Body of pancreas (tissue), 4 donors: ENCODE results near the gene TNP2. TPM values are rescaled to one million over a fixed set of nuclear protein-coding genes. Genes with fewer than 3 reads are reported as not detected.

Experiments
- ATAC-seq: fragments of 150-250 bp; one replicate; pipeline ENCODE4 v1.9.1; 2016
- DNase-seq, 4 donors: peaks; one replicate each; pipeline ENCODE4 v3.0.0-alpha.2; 2019
- H3K27ac ChIP-seq, 4 donors: fragments of 200-600 bp; sonication (generic); 1 replicate in 3 of 4; 2 replicates in 1 of 4; pipeline versions ENCODE4 v1.5.1 to v1.6.1; 2016 to 2019; ENCODE audit warnings: mild to moderate bottlenecking in 1 of 4, mixed read lengths in 1 of 4, moderate library complexity in 1 of 4
- H3K27me3 ChIP-seq, 2 donors: fragments of 200-600 bp; sonication (generic); one replicate each; pipeline ENCODE4 v1.6.0; 2016; ENCODE audit warnings: mild to moderate bottlenecking in 1 of 2
- H3K36me3 ChIP-seq, 2 donors: fragments of 200-600 bp; sonication (generic); replicated peaks in 1 of 2; 2 replicates each; pipeline ENCODE4 v1.5.1; 2016; ENCODE audit warnings: low read depth in 2 of 2; ENCODE audit not compliant: insufficient read depth in 1 of 2
- H3K4me1 ChIP-seq: fragments of 200-600 bp; sonication (generic); one replicate; pipeline ENCODE4 v1.6.0; 2016
- H3K4me3 ChIP-seq, 2 donors: fragments of 200-600 bp; sonication (generic); 1 replicate in 1 of 2; 2 replicates in 1 of 2; pipeline ENCODE4 v1.5.1; 2016 to 2019
- H3K9me3 ChIP-seq, 3 donors: fragments of 200-600 bp; sonication (generic); 1 replicate in 2 of 3; 2 replicates in 1 of 3; pipeline ENCODE4 v1.5.1; 2016
- POLR2A ChIP-seq, 3 donors: fragments of 450-650 bp; IDR thresholded peaks; one replicate each; pipeline ENCODE4 v1.6.1; 2016; ENCODE audit warnings: antibody characterized with exemption in 3 of 3, mild to moderate bottlenecking in 2 of 3
- WGBS, 2 donors: methylation state at CpG; one replicate each; pipeline ENCODE4 v1.1.5; 2017; 5-methylcytosine and 5-hydroxymethylcytosine counted together
- intact Hi-C: fragments of 100-400 bp; cut with DNase I; formaldehyde crosslinking; loops from one replicate; pipeline ENCODE4 v1.15.1; 2023
- total RNA-seq, 2 donors: library from RNA; depleted of rRNA; stranded (reverse); fragments of >200 nt; gene quantifications; one replicate each; pipeline ENCODE4 v1.1.0, GENCODE V29; 2016
- TF ChIP-seq, protein P1 (sequence below), 7 experiments: fragments of 450-650 bp in 4 of 7; fragments of 200-600 bp in 3 of 7; sonication (generic) in 3 of 7; IDR thresholded peaks; one replicate each; pipeline ENCODE4 v1.5.1; 2016 to 2019; ENCODE audit warnings: antibody characterized with exemption in 7 of 7

The TNP2 gene
- total RNA-seq, 2 donors from 2014 or later = not detected

GRCh38 chr16:11250091-11250785 lies 18.9 kb downstream of the TNP2 start:
- TF ChIP-seq, protein P1, sequence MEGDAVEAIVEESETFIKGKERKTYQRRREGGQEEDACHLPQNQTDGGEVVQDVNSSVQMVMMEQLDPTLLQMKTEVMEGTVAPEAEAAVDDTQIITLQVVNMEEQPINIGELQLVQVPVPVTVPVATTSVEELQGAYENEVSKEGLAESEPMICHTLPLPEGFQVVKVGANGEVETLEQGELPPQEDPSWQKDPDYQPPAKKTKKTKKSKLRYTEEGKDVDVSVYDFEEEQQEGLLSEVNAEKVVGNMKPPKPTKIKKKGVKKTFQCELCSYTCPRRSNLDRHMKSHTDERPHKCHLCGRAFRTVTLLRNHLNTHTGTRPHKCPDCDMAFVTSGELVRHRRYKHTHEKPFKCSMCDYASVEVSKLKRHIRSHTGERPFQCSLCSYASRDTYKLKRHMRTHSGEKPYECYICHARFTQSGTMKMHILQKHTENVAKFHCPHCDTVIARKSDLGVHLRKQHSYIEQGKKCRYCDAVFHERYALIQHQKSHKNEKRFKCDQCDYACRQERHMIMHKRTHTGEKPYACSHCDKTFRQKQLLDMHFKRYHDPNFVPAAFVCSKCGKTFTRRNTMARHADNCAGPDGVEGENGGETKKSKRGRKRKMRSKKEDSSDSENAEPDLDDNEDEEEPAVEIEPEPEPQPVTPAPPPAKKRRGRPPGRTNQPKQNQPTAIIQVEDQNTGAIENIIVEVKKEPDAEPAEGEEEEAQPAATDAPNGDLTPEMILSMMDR (IDR thresholded peaks at IDR 0.05) = no peak
- Histone ChIP-seq H3K9me3 (no peaks in the 10 kb centered on the region), H3K36me3 (no peaks in the 10 kb centered on the region), H3K27me3 (no peaks in the 10 kb centered on the region), H3K27ac (no peak overlapping the region), H3K4me1 (peaks cover 9% of the 10 kb centered on the region), H3K4me3 (no peak overlapping the region)
- ATAC-seq (no peak), DNase-seq (no peak)
- WGBS, 2 donors = 68 to 74% methylated on average over 14 to 16 of the region's 16 CpGs
- intact Hi-C loops = no loop called here

- no peak overlapping the region for H3K4me3 ChIP-seq
- no peaks in the 10 kb centered on the region for H3K27me3 ChIP-seq
- 88 to 90% methylated on average over 23 to 59 of the region's 63 CpGs for WGBS, 2 donors
- no peak for TF ChIP-seq POLR2A (IDR thresholded peaks at IDR 0.05)
- TF ChIP-seq, protein P1 (IDR thresholded peaks at IDR 0.05) = no peak
- no peaks in the 10 kb centered on the region for H3K9me3 ChIP-seq
- intact Hi-C loops = no loop called here
- DNase-seq (no peak), ATAC-seq (no peak)
- H3K27ac ChIP-seq = no peak overlapping the region
- H3K36me3 ChIP-seq = no peaks in the 10 kb centered on the region
- H3K4me1 ChIP-seq = peaks cover under 1% of the 10 kb centered on the region
Measured at GRCh38 chr16:11249233-11250061, 19.7 kb downstream of the TNP2 start.

- intact Hi-C loops = no loop called here
- DNase-seq (no peak), ATAC-seq (no peak)
- TF ChIP-seq, protein P1 (IDR thresholded peaks at IDR 0.05) = no peak
- no peak for TF ChIP-seq POLR2A (IDR thresholded peaks at IDR 0.05)
- no peak overlapping the region for H3K4me3 ChIP-seq
- no peaks in the 10 kb centered on the region for H3K9me3 ChIP-seq
- no peaks in the 10 kb centered on the region for H3K4me1 ChIP-seq
- no peaks in the 10 kb centered on the region for H3K27me3 ChIP-seq
- H3K27ac ChIP-seq = no peak overlapping the region
- H3K36me3 ChIP-seq = no peaks in the 10 kb centered on the region
- WGBS, 2 donors = 78 to 80% methylated on average over 8 of the region's 8 CpGs
Measured at GRCh38 chr16:11248133-11248532, 21.0 kb downstream of the TNP2 start.

- no peak overlapping the region for H3K27ac ChIP-seq
- peaks cover 3% of the 10 kb centered on the region for H3K4me1 ChIP-seq
- H3K9me3 ChIP-seq = no peaks in the 10 kb centered on the region
- intact Hi-C loops = no loop called here
- TF ChIP-seq POLR2A (IDR thresholded peaks at IDR 0.05) = no peak
- TF ChIP-seq, protein P1 (IDR thresholded peaks at IDR 0.05) = no peak
- DNase-seq (no peak), ATAC-seq (no peak)
- no peaks in the 10 kb centered on the region for H3K36me3 ChIP-seq
- H3K4me3 ChIP-seq = no peak overlapping the region
- H3K27me3 ChIP-seq = no peaks in the 10 kb centered on the region
Measured at GRCh38 chr16:11245988-11246387, 23.1 kb downstream of the TNP2 start.
